CD14-positive monocyte (primary cell): ENCODE measurements around the gene RPTOR. TPM values are rescaled to one million over a fixed set of nuclear protein-coding genes. Genes with fewer than 3 reads are reported as not detected.

Source experiments
- DNase-seq, 3 donors: peaks; one replicate each; pipeline ENCODE4 v3.0.0-alpha.2; 2011 to 2022
- H2AFZ ChIP-seq: 2 replicates; pipeline ENCODE4 v1.6.0; 2012; ENCODE audit warnings: mild to moderate bottlenecking, low read depth, low read length, inconsistent platforms; ENCODE audit not compliant: insufficient read depth, poor library complexity, severe bottlenecking
- H3K27ac ChIP-seq, 2 donors: 1 replicate in 1 of 2; 2 replicates in 1 of 2; pipeline ENCODE4 v1.5.1; 2012 to 2013; ENCODE audit warnings: low read length in 2 of 2, control low read depth in 1 of 2, inconsistent platforms in 1 of 2, low read depth in 1 of 2, mild to moderate bottlenecking in 1 of 2
- H3K27me3 ChIP-seq, 2 donors: one replicate each; pipeline versions ENCODE4 v1.6.0 to v1.6.1; 2011 to 2013; ENCODE audit warnings: low read length in 2 of 2; ENCODE audit not compliant: control insufficient read depth in 2 of 2, insufficient read depth in 2 of 2
- H3K36me3 ChIP-seq, 2 donors: replicated peaks in 1 of 2; 1 replicate in 1 of 2; 2 replicates in 1 of 2; pipeline versions ENCODE4 v1.5.1 to v1.6.1; 2012 to 2013; ENCODE audit warnings: low read length in 2 of 2, control low read depth in 1 of 2, inconsistent platforms in 1 of 2, mild to moderate bottlenecking in 1 of 2; ENCODE audit not compliant: insufficient read depth in 2 of 2, control insufficient read depth in 1 of 2
- H3K4me1 ChIP-seq, 2 donors: 1 replicate in 1 of 2; 2 replicates in 1 of 2; pipeline versions ENCODE4 v1.5.1 to v1.6.1; 2012 to 2013; ENCODE audit warnings: low read length in 2 of 2, control low read depth in 1 of 2, inconsistent platforms in 1 of 2, mild to moderate bottlenecking in 1 of 2, moderate library complexity in 1 of 2; ENCODE audit not compliant: insufficient read depth in 2 of 2, control insufficient read depth in 1 of 2
- H3K4me2 ChIP-seq: replicated peaks from 2 replicates; pipeline ENCODE3; 2012; ENCODE audit warnings: low read length, moderate library complexity, mild to moderate bottlenecking; ENCODE audit not compliant: poor library complexity, severe bottlenecking; ENCODE audit errors: extremely low read depth
- H3K4me3 ChIP-seq, 3 experiments: fragments of 200-600 bp in 1 of 3; sonication (generic) in 1 of 3; replicated peaks in 1 of 3; 1 replicate in 2 of 3; 2 replicates in 1 of 3; pipeline ENCODE4 v1.5.1; 2011 to 2013; ENCODE audit warnings: low read length in 3 of 3, mild to moderate bottlenecking in 3 of 3, control low read depth in 2 of 3, low read depth in 2 of 3, inconsistent platforms in 1 of 3, moderate library complexity in 1 of 3
- H3K79me2 ChIP-seq: 2 replicates; pipeline ENCODE4 v1.6.0; 2012; ENCODE audit warnings: mild to moderate bottlenecking, control low read depth, inconsistent platforms, low read length, moderate library complexity; ENCODE audit not compliant: insufficient read depth
- H3K9ac ChIP-seq: 2 replicates; pipeline ENCODE4 v1.6.0; 2017; ENCODE audit warnings: low read length, mild to moderate bottlenecking; ENCODE audit not compliant: insufficient read depth, poor library complexity, severe bottlenecking
- H3K9me3 ChIP-seq, 2 donors: replicated peaks in 1 of 2; 1 replicate in 1 of 2; 2 replicates in 1 of 2; pipeline versions ENCODE4 v1.5.1 to v1.6.1; 2012 to 2013; ENCODE audit warnings: low read length in 2 of 2, control low read depth in 1 of 2; ENCODE audit not compliant: control insufficient read depth in 1 of 2, insufficient read depth in 1 of 2
- H4K20me1 ChIP-seq: 2 replicates; pipeline ENCODE4 v1.6.0; 2012; ENCODE audit warnings: mild to moderate bottlenecking, low read length, control low read depth, moderate library complexity; ENCODE audit not compliant: insufficient read depth
- H3K27ac Mint-ChIP-seq, 7 donors: one replicate each; pipeline ENCODE4 v1.8.0; 2020; ENCODE audit warnings: mild to moderate bottlenecking in 7 of 7, mixed read lengths in 7 of 7, moderate library complexity in 6 of 7, inconsistent platforms in 2 of 7
- H3K27me3 Mint-ChIP-seq, 3 donors: one replicate each; pipeline ENCODE4 v1.8.0; 2021 to 2022; ENCODE audit warnings: low read depth in 3 of 3, mild to moderate bottlenecking in 3 of 3, mixed read lengths in 3 of 3, moderate library complexity in 3 of 3, inconsistent platforms in 1 of 3
- H3K36me3 Mint-ChIP-seq, 2 donors: one replicate each; pipeline ENCODE4 v1.8.0; 2020; ENCODE audit warnings: mixed read lengths in 2 of 2, inconsistent platforms in 1 of 2, mild to moderate bottlenecking in 1 of 2
- H3K4me1 Mint-ChIP-seq: one replicate; pipeline ENCODE4 v1.8.0; 2020; ENCODE audit warnings: mild to moderate bottlenecking, mixed read lengths
- H3K4me3 Mint-ChIP-seq, 2 donors: one replicate each; pipeline ENCODE4 v1.8.0; 2020; ENCODE audit warnings: mild to moderate bottlenecking in 2 of 2, mixed read lengths in 2 of 2, moderate library complexity in 1 of 2
- H3K9me3 Mint-ChIP-seq, 7 donors: one replicate each; pipeline ENCODE4 v1.8.0; 2020 to 2022; ENCODE audit warnings: mixed read lengths in 7 of 7, mild to moderate bottlenecking in 6 of 7, moderate library complexity in 6 of 7, inconsistent platforms in 2 of 7
- CTCF ChIP-seq: fragments of 200-600 bp; IDR thresholded peaks from one replicate; pipeline ENCODE4 v1.8.0; 2022; ENCODE audit warnings: antibody characterized with exemption, mild to moderate bottlenecking
- WGBS: methylation state at CpG from one replicate; pipeline ENCODE4 v1.1.5; 2013; ENCODE audit warnings: missing lambda C conversion rate; ENCODE audit not compliant: insufficient coverage; 5-methylcytosine and 5-hydroxymethylcytosine counted together
- intact Hi-C, 2 donors: fragments of 100-400 bp; cut with micrococcal nuclease; formaldehyde crosslinking; loops; one replicate each; pipeline versions ENCODE4 v1.15.0 to v1.15.1; 2023
- polyA plus RNA-seq, 3 donors: library from polyadenylated mRNA; depleted of rRNA in 1 of 3; unstranded in 2 of 3; stranded (reverse) in 1 of 3; fragments of 300-500 nt in 2 of 3; fragments of >200 nt in 1 of 3; fragmentation: Illumina TruSeq in 2 of 3; gene quantifications; 1 replicate in 2 of 3; 2 replicates in 1 of 3; pipeline ENCODE4 v1.2.3, GENCODE V29; 2012 to 2021

Gene RPTOR
- polyA plus RNA-seq, 3 donors, result 1.1 to 8.7 (median 2.6) TPM

- Histone ChIP-seq H3K79me2 (no peaks in the 10 kb centered on the region), H3K4me3 (no peak overlapping the region), H2AFZ (no peak overlapping the region), H3K4me1 (peaks cover 21 to 26% of the 10 kb centered on the region in 2 donors), H3K9me3 (no peaks in the 10 kb centered on the region), H4K20me1 (peaks cover 10% of the 10 kb centered on the region), H3K4me2 (no peak overlapping the region), H3K36me3 (peaks cover 0 to 25% of the 10 kb centered on the region in 2 donors), H3K27me3 (no peaks in the 10 kb centered on the region), H3K9ac (no peak overlapping the region), H3K27ac (no peak overlapping the region)
- DNase-seq, result peak in 1 of 3 donors; percentile 36
- Mint-ChIP-seq H3K4me1 (peaks cover 38% of the 10 kb centered on the region), H3K36me3 (peaks cover 33 to 34% of the 10 kb centered on the region in 2 donors), H3K27me3 (peaks cover 0 to 4% (median 2%) of the 10 kb centered on the region in 3 donors), H3K4me3 (peak overlapping the region in 1 of 2 donors; percentile 7), H3K27ac (peak overlapping the region in 1 of 7 donors; percentile 48), H3K9me3 (no peaks in the 10 kb centered on the region)
- 56% methylated on average over 27 of the region's 32 CpGs for WGBS
- no peak for TF ChIP-seq CTCF
- intact Hi-C loops, result no loop called here
Observed at GRCh38 chr17:80876950-80877728, 332.5 kb downstream of the RPTOR start.

- no peak for DNase-seq
- Histone ChIP-seq H3K79me2 (no peaks in the 10 kb centered on the region), H4K20me1 (peaks cover 3% of the 10 kb centered on the region), H3K4me2 (no peak overlapping the region), H3K4me1 (peaks cover 14 to 19% of the 10 kb centered on the region in 2 donors), H3K27ac (no peak overlapping the region), H2AFZ (no peak overlapping the region), H3K27me3 (no peaks in the 10 kb centered on the region), H3K9ac (no peak overlapping the region), H3K9me3 (no peaks in the 10 kb centered on the region), H3K4me3 (no peak overlapping the region), H3K36me3 (peaks cover 6 to 31% of the 10 kb centered on the region in 2 donors)
- WGBS, result 94% methylated on average over 14 of the region's 14 CpGs
- no peak for TF ChIP-seq CTCF
- Mint-ChIP-seq H3K9me3 (peaks cover 0 to 2% (median 0%) of the 10 kb centered on the region in 7 donors), H3K4me3 (no peak overlapping the region), H3K27ac (peak overlapping the region in 1 of 7 donors; percentile 15), H3K27me3 (peaks cover 0 to 4% (median 2%) of the 10 kb centered on the region in 3 donors), H3K36me3 (peaks cover 40 to 41% of the 10 kb centered on the region in 2 donors), H3K4me1 (peaks cover 31% of the 10 kb centered on the region)
- intact Hi-C loops, result no loop called here
Observed at GRCh38 chr17:80877729-80878303, 333.2 kb downstream of the RPTOR start.
